Esophagus muscularis mucosa (tissue), 4 donors: Measurements from ENCODE around the gene IGSF23. TPM values are rescaled to one million over a fixed set of nuclear protein-coding genes. Genes with fewer than 3 reads are reported as not detected.

Experiments used
- DNase-seq: peaks from one replicate; pipeline ENCODE4 v3.0.0-alpha.2; 2017; ENCODE audit errors: extremely low spot score
- H3K27ac ChIP-seq, 4 donors: fragments of 200-600 bp; sonication (generic); replicated peaks in 1 of 4; 1 replicate in 3 of 4; 2 replicates in 1 of 4; pipeline ENCODE4 v1.5.1; 2016 to 2019; ENCODE audit warnings: mild to moderate bottlenecking in 1 of 4
- H3K27me3 ChIP-seq, 4 donors: fragments of 200-600 bp; sonication (generic); one replicate each; pipeline versions ENCODE4 v1.5.1 to v1.6.0; 2016 to 2019
- H3K36me3 ChIP-seq, 4 donors: fragments of 200-600 bp; sonication (generic); one replicate each; pipeline ENCODE4 v1.5.1; 2016 to 2019
- H3K4me1 ChIP-seq, 4 donors: fragments of 200-600 bp; sonication (generic); one replicate each; pipeline ENCODE4 v1.5.1; 2016 to 2019
- H3K4me3 ChIP-seq, 4 donors: fragments of 200-600 bp; sonication (generic); 1 replicate in 2 of 4; 2 replicates in 2 of 4; pipeline ENCODE4 v1.5.1; 2016 to 2019; ENCODE audit warnings: mild to moderate bottlenecking in 4 of 4, moderate library complexity in 1 of 4
- H3K9me3 ChIP-seq, 4 donors: fragments of 200-600 bp; sonication (generic); 1 replicate in 3 of 4; 2 replicates in 1 of 4; pipeline ENCODE4 v1.5.1; 2016 to 2019
- EP300 ChIP-seq: sonication (generic); formaldehyde crosslinking; IDR thresholded peaks from one replicate; pipeline ENCODE4 v1.6.1; 2017; ENCODE audit warnings: antibody characterized with exemption
- POLR2A ChIP-seq: fragments of 450-650 bp; IDR thresholded peaks from one replicate; pipeline ENCODE4 v1.6.1; 2017; ENCODE audit warnings: antibody characterized with exemption, moderate library complexity, mild to moderate bottlenecking, low read depth
- POLR2AphosphoS5 ChIP-seq, 2 donors: sonication (generic); formaldehyde crosslinking; IDR thresholded peaks; one replicate each; pipeline ENCODE4 v1.6.1; 2017; ENCODE audit warnings: antibody characterized with exemption in 2 of 2
- WGBS: methylation state at CpG from one replicate; pipeline ENCODE4 v1.1.5; 2018; 5-methylcytosine and 5-hydroxymethylcytosine counted together
- intact Hi-C: fragments of 100-400 bp; cut with DNase I; formaldehyde crosslinking; loops from one replicate; pipeline ENCODE4 v1.15.1; 2023
- total RNA-seq, 4 donors: library from RNA; depleted of rRNA; stranded (reverse); fragments of >200 nt; gene quantifications; one replicate each; pipeline versions ENCODE4 v1.1.0 to v1.2.1, GENCODE V29; 2016
- TF ChIP-seq, protein P1 (sequence below), 3 experiments: fragments of 200-600 bp in 2 of 3; fragments of 450-650 bp in 1 of 3; sonication (generic) in 2 of 3; IDR thresholded peaks; one replicate each; pipeline ENCODE4 v1.5.1; 2017 to 2019; ENCODE audit warnings: antibody characterized with exemption in 3 of 3, mild to moderate bottlenecking in 2 of 3, moderate library complexity in 1 of 3

The IGSF23 gene
- total RNA-seq, 4 donors from 2014 or later = not detected

DNA sequence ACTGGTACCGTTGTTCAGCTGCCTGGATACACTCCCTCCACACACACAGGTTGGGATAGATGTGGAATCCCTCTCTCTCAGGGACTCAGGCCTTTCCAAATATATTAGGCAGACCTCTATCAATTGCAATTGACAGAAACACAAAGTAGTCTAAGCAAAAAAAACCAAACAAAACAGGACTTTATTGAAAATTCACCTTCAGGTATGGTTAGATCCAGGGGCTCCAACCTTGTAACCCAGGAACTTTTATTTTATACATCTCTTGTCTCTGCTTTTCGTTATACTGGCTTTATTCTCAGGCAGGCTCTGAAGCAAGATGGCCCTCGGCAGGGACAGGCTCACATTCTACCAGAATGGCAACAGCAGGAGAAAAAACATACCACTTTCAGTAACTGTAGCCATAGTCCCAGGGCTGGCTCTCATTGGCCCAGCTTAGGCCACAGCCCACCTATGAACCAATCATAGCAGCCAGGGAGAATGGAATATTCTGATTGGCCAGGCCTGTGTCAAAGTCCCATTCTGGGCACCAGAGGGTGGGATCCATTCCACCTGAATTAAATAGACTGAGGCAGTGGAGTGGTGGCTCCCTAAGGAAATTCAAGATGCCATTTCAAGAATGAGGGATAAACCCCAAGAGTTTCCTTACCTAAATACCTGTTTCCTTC, 44.8 kb downstream of the IGSF23 start:
- TF ChIP-seq, protein P1, sequence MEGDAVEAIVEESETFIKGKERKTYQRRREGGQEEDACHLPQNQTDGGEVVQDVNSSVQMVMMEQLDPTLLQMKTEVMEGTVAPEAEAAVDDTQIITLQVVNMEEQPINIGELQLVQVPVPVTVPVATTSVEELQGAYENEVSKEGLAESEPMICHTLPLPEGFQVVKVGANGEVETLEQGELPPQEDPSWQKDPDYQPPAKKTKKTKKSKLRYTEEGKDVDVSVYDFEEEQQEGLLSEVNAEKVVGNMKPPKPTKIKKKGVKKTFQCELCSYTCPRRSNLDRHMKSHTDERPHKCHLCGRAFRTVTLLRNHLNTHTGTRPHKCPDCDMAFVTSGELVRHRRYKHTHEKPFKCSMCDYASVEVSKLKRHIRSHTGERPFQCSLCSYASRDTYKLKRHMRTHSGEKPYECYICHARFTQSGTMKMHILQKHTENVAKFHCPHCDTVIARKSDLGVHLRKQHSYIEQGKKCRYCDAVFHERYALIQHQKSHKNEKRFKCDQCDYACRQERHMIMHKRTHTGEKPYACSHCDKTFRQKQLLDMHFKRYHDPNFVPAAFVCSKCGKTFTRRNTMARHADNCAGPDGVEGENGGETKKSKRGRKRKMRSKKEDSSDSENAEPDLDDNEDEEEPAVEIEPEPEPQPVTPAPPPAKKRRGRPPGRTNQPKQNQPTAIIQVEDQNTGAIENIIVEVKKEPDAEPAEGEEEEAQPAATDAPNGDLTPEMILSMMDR (IDR thresholded peaks at IDR 0.05) = no peak
- TF ChIP-seq POLR2A = no peak
- TF ChIP-seq EP300 = no peak
- no peak for TF ChIP-seq POLR2AphosphoS5 (IDR thresholded peaks at IDR 0.05)
- Histone ChIP-seq H3K4me3 (no peak overlapping the region), H3K27me3 (no peaks in the 10 kb centered on the region), H3K27ac (no peak overlapping the region), H3K36me3 (peaks cover 46 to 99% (median 91%) of the 10 kb centered on the region in 4 donors), H3K4me1 (peaks cover 0 to 15% (median 9%) of the 10 kb centered on the region in 4 donors), H3K9me3 (no peaks in the 10 kb centered on the region)
- 89% methylated on average over 3 of the region's 3 CpGs for WGBS
- intact Hi-C loops = loop anchor here (5.0 kb wide), 1 partner anchor 71 kb away; no protein-coding TSS in a partner anchor
- no peak for DNase-seq

DNA sequence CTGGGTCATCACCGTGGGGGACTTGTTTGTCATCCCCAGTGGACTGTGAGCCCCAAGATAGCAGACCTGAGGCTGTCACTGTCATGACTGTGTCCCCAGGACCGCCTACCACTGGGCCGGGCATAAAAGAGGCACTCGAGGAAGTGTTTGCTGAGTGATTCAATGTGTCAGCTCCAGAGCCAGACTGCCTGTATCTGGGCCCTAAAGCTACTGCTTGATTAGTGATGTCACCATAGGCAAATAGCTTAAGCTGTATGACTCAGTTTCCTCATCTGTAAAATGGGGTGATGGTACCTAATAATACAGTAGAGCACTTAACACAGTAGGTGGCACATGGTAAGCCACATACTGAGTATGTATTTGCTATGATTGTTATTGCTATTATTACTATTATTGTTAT, 46.7 kb downstream of the IGSF23 start:
- Histone ChIP-seq H3K9me3 (no peaks in the 10 kb centered on the region), H3K4me1 (peaks cover 0 to 8% (median 6%) of the 10 kb centered on the region in 4 donors), H3K27me3 (no peaks in the 10 kb centered on the region), H3K36me3 (peaks cover 43 to 86% (median 79%) of the 10 kb centered on the region in 4 donors), H3K4me3 (no peak overlapping the region), H3K27ac (no peak overlapping the region)
- intact Hi-C loops = no loop called here
- DNase-seq = no peak
- WGBS = 100% methylated on average over 4 of the region's 4 CpGs
- TF ChIP-seq POLR2A (no peak), EP300 (no peak), POLR2AphosphoS5 (IDR thresholded peaks at IDR 0.05) (no peak)
- TF ChIP-seq, protein P1 (IDR thresholded peaks at IDR 0.05) = no peak

DNA sequence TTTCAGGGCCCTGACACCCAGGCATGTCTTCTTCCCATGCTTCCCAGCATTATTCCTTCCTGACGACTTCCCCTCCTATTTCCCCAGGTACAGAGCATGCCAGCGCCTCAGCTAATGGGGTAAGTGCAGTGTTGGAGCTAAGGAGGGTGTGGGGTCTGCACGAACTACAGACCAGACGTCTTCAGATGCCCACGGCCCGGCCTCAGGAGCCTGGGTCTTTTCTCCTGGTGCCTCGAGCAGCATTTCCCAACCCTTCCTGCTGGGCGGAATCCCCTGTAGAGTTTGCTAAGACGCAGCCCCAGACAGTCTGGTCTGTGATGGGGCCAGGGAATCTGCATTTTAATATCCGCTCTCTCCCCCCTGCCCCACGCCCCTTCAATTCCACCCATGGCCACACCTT, 47.8 kb downstream of the IGSF23 start:
- DNase-seq = no peak
- Histone ChIP-seq H3K27me3 (no peaks in the 10 kb centered on the region), H3K27ac (no peak overlapping the region), H3K36me3 (peaks cover 37 to 75% (median 69%) of the 10 kb centered on the region in 4 donors), H3K9me3 (no peaks in the 10 kb centered on the region), H3K4me1 (peaks cover 0 to 8% (median 6%) of the 10 kb centered on the region in 4 donors), H3K4me3 (no peak overlapping the region)
- WGBS = 90% methylated on average over 11 of the region's 11 CpGs
- TF ChIP-seq, protein P1 (IDR thresholded peaks at IDR 0.05) = no peak
- no peak for TF ChIP-seq EP300
- TF ChIP-seq POLR2A = no peak
- TF ChIP-seq POLR2AphosphoS5 (IDR thresholded peaks at IDR 0.05) = no peak
- intact Hi-C loops = no loop called here

DNA sequence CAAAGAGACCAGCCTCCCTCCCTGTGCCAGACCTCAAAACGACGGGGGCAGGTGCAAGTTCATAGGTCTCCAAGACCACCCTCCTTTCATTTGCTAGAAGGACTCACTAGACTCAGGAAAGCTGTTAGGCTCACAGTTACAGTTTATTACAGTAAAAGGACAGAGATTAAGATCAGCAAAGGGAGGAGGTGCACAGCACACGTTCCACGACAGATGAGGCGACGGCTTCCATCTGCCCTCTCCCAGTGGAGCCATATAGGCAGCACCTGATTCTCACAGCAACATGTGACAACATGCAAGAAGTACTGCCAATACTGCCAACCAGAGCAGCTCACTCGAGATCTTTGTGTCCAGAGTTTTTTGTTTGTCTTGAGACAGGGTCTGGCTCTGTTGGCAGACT, 48.5 kb downstream of the IGSF23 start:
- WGBS = 81% methylated on average over 7 of the region's 7 CpGs
- no peaks in the 10 kb centered on the region for H3K9me3 ChIP-seq
- no peak for DNase-seq
- peaks cover 0 to 7% (median 5%) of the 10 kb centered on the region in 4 donors for H3K4me1 ChIP-seq
- peaks cover 32 to 68% (median 64%) of the 10 kb centered on the region in 4 donors for H3K36me3 ChIP-seq
- TF ChIP-seq, protein P1 (IDR thresholded peaks at IDR 0.05) = no peak
- TF ChIP-seq EP300 (no peak), POLR2A (no peak), POLR2AphosphoS5 (IDR thresholded peaks at IDR 0.05) (no peak)
- intact Hi-C loops = no loop called here
- H3K27ac ChIP-seq = no peak overlapping the region
- no peak overlapping the region for H3K4me3 ChIP-seq
- no peaks in the 10 kb centered on the region for H3K27me3 ChIP-seq
